Measurements from ENCODE around the gene DDX31.

DDX31 gene

DNA sequence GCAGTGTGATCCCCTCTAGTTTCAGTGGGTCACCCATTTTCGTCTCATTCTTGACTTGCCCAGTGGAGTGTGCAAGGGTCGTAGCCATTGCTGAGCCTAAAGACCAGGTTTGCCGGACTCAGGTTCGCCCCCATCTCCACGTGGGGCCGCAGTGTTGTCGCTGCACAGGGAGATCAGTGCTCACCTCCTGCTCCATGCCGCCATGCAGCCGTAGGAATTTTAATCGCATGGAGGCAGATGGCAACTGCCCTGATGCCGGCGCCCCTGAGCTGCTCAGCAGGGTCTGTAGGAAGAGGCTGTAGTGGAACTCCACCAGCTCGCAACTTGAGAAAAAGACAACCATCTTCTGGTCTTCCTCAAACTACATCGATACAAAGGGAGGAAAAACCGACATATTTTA, 24.1 kb downstream of the DDX31 start:
- no peak overlapping the region for H3K4me3 ChIP-seq (ENCODE audit: low read length)
- no peaks in the 10 kb centered on the region for H3K4me1 ChIP-seq (ENCODE audit: control insufficient read depth, insufficient read depth, low read length)
- H3K27ac ChIP-seq (ENCODE audit: low read depth, low read length), result no peak overlapping the region
- peaks cover 33% of the 10 kb centered on the region for H3K36me3 ChIP-seq (ENCODE audit: control insufficient read depth, insufficient read depth, low read length)
- no peaks in the 10 kb centered on the region for H3K27me3 ChIP-seq (ENCODE audit: control insufficient read depth, insufficient read depth, low read length)
- H3K9ac ChIP-seq (ENCODE audit: low read length), result no peak overlapping the region

GRCh38 chr9:132645306-132645705, 24.5 kb downstream of the DDX31 start:
- H3K4me1 ChIP-seq (ENCODE audit: control insufficient read depth, insufficient read depth, low read length), result no peaks in the 10 kb centered on the region
- no peaks in the 10 kb centered on the region for H3K27me3 ChIP-seq (ENCODE audit: control insufficient read depth, insufficient read depth, low read length)
- H3K9ac ChIP-seq (ENCODE audit: low read length), result no peak overlapping the region
- no peak overlapping the region for H3K27ac ChIP-seq (ENCODE audit: low read depth, low read length)
- peaks cover 30% of the 10 kb centered on the region for H3K36me3 ChIP-seq (ENCODE audit: control insufficient read depth, insufficient read depth, low read length)
- H3K4me3 ChIP-seq (ENCODE audit: low read length), result no peak overlapping the region

DNA sequence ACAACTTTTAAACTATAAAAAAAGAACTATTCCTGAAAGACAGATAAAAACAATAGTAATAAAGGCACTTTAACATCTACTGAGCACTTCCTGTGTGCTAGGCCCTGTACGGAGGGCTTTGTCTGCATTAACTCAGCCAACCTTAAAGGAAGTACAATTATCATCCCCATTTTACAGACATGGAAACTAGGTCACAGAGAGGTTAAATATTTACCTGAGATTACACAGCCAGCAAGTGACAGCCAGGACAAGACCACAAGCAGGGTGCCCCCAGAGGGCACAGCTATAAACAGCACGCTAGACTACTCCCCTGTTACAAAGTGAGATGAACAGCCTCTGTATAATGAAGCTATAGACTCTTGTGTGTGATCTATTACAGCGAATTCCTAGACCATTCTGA, 25.5 kb downstream of the DDX31 start:
- H3K36me3 ChIP-seq (ENCODE audit: control insufficient read depth, insufficient read depth, low read length), result peaks cover 27% of the 10 kb centered on the region
- no peak overlapping the region for H3K4me3 ChIP-seq (ENCODE audit: low read length)
- no peaks in the 10 kb centered on the region for H3K4me1 ChIP-seq (ENCODE audit: control insufficient read depth, insufficient read depth, low read length)
- no peak overlapping the region for H3K27ac ChIP-seq (ENCODE audit: low read depth, low read length)
- no peak overlapping the region for H3K9ac ChIP-seq (ENCODE audit: low read length)
- H3K27me3 ChIP-seq (ENCODE audit: control insufficient read depth, insufficient read depth, low read length), result no peaks in the 10 kb centered on the region

DNA sequence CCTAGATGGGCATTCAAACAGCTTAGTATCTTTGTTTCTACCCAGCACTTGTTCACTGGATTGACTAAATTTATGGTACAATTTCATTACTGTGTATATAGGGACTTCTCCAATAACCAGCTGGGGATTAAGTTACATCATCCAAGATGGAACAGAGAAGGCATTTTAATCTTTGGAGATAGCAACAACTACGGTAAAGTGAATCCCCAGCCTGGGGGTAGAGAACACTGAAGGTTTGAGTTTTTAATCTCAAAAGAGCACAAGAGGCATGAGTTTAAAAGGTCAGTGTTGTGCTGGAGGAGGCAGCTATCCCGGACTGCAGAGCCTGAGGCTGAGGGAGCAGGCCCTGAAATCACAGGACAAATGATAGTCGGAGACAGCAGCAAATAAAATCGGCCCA, 28.6 kb downstream of the DDX31 start:
- Histone ChIP-seq H3K36me3 (ENCODE audit: control insufficient read depth, insufficient read depth, low read length) (peaks cover 11% of the 10 kb centered on the region), H3K27ac (ENCODE audit: low read depth, low read length) (no peak overlapping the region), H3K27me3 (ENCODE audit: control insufficient read depth, insufficient read depth, low read length) (no peaks in the 10 kb centered on the region), H3K4me3 (ENCODE audit: low read length) (no peak overlapping the region), H3K9ac (ENCODE audit: low read length) (no peak overlapping the region), H3K4me1 (ENCODE audit: control insufficient read depth, insufficient read depth, low read length) (no peaks in the 10 kb centered on the region)

- no peak overlapping the region for H3K27ac ChIP-seq (ENCODE audit: low read depth, low read length)
- no peaks in the 10 kb centered on the region for H3K4me1 ChIP-seq (ENCODE audit: control insufficient read depth, insufficient read depth, low read length)
- no peak overlapping the region for H3K4me3 ChIP-seq (ENCODE audit: low read length)
- H3K27me3 ChIP-seq (ENCODE audit: control insufficient read depth, insufficient read depth, low read length), result no peaks in the 10 kb centered on the region
- H3K36me3 ChIP-seq (ENCODE audit: control insufficient read depth, insufficient read depth, low read length), result peaks cover 4% of the 10 kb centered on the region
- no peak overlapping the region for H3K9ac ChIP-seq (ENCODE audit: low read length)
Observed at GRCh38 chr9:132639322-132639721, 30.5 kb downstream of the DDX31 start.

- H3K27me3 ChIP-seq (ENCODE audit: control insufficient read depth, insufficient read depth, low read length), result no peaks in the 10 kb centered on the region
- H3K4me3 ChIP-seq (ENCODE audit: low read length), result no peak overlapping the region
Observed at GRCh38 chr9:132638240-132638639, 31.5 kb downstream of the DDX31 start.

DNA sequence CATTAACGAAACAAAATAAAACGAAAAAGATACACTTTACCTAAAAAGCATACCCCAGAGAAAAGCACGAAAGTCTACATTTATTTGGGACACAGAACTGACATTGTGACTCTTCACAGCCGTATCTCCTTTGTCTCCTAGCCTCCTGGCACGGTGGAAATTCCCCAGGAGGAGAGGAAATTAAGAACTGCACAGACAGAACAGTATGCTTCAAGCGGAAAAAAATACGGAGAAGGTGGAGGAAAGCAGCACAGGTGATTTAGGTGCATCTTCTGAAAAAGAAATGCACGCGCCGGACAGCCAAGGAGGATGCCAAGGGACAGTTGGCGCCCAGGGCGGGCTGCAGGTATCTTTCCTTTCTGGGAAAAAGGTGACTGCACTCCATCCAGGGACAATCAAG, 32.0 kb downstream of the DDX31 start:
- Histone ChIP-seq H3K4me3 (ENCODE audit: low read length) (no peak overlapping the region), H3K9ac (ENCODE audit: low read length) (no peak overlapping the region), H3K27me3 (ENCODE audit: control insufficient read depth, insufficient read depth, low read length) (no peaks in the 10 kb centered on the region), H3K36me3 (ENCODE audit: control insufficient read depth, insufficient read depth, low read length) (no peaks in the 10 kb centered on the region), H3K4me1 (ENCODE audit: control insufficient read depth, insufficient read depth, low read length) (no peaks in the 10 kb centered on the region), H3K27ac (ENCODE audit: low read depth, low read length) (no peak overlapping the region)

More at GRCh38 chr9:132638240-132638639, 31.5 kb downstream of the DDX31 start:
- H3K9ac ChIP-seq (ENCODE audit: low read length), result no peak overlapping the region
- no peak overlapping the region for H3K27ac ChIP-seq (ENCODE audit: low read depth, low read length)
- peaks cover 3% of the 10 kb centered on the region for H3K36me3 ChIP-seq (ENCODE audit: control insufficient read depth, insufficient read depth, low read length)
- H3K4me1 ChIP-seq (ENCODE audit: control insufficient read depth, insufficient read depth, low read length), result no peaks in the 10 kb centered on the region

GRCh38 chr9:132637351-132637750, 32.4 kb downstream of the DDX31 start:
- H3K27ac ChIP-seq (ENCODE audit: low read depth, low read length), result no peak overlapping the region
- H3K9ac ChIP-seq (ENCODE audit: low read length), result no peak overlapping the region
- H3K4me3 ChIP-seq (ENCODE audit: low read length), result no peak overlapping the region
- no peaks in the 10 kb centered on the region for H3K27me3 ChIP-seq (ENCODE audit: control insufficient read depth, insufficient read depth, low read length)
- no peaks in the 10 kb centered on the region for H3K36me3 ChIP-seq (ENCODE audit: control insufficient read depth, insufficient read depth, low read length)
- H3K4me1 ChIP-seq (ENCODE audit: control insufficient read depth, insufficient read depth, low read length), result no peaks in the 10 kb centered on the region

GRCh38 chr9:132634327-132634726, 35.5 kb downstream of the DDX31 start:
- H3K36me3 ChIP-seq (ENCODE audit: control insufficient read depth, insufficient read depth, low read length), result peaks cover 2% of the 10 kb centered on the region

GRCh38 chr9:132632413-132633129, 37.2 kb downstream of the DDX31 start:
- Histone ChIP-seq H3K27me3 (ENCODE audit: control insufficient read depth, insufficient read depth, low read length) (no peaks in the 10 kb centered on the region), H3K36me3 (ENCODE audit: control insufficient read depth, insufficient read depth, low read length) (peaks cover 2% of the 10 kb centered on the region), H3K4me3 (ENCODE audit: low read length) (no peak overlapping the region), H3K9ac (ENCODE audit: low read length) (no peak overlapping the region), H3K27ac (ENCODE audit: low read depth, low read length) (no peak overlapping the region), H3K4me1 (ENCODE audit: control insufficient read depth, insufficient read depth, low read length) (no peaks in the 10 kb centered on the region)

More at GRCh38 chr9:132634327-132634726, 35.5 kb downstream of the DDX31 start:
- no peak overlapping the region for H3K4me3 ChIP-seq (ENCODE audit: low read length)
- no peak overlapping the region for H3K27ac ChIP-seq (ENCODE audit: low read depth, low read length)
- H3K27me3 ChIP-seq (ENCODE audit: control insufficient read depth, insufficient read depth, low read length), result no peaks in the 10 kb centered on the region
- H3K4me1 ChIP-seq (ENCODE audit: control insufficient read depth, insufficient read depth, low read length), result no peaks in the 10 kb centered on the region
- no peak overlapping the region for H3K9ac ChIP-seq (ENCODE audit: low read length)

- Histone ChIP-seq H3K36me3 (ENCODE audit: control insufficient read depth, insufficient read depth, low read length) (peaks cover 2% of the 10 kb centered on the region), H3K27me3 (ENCODE audit: control insufficient read depth, insufficient read depth, low read length) (no peaks in the 10 kb centered on the region), H3K4me1 (ENCODE audit: control insufficient read depth, insufficient read depth, low read length) (no peaks in the 10 kb centered on the region), H3K9ac (ENCODE audit: low read length) (no peak overlapping the region), H3K4me3 (ENCODE audit: low read length) (no peak overlapping the region), H3K27ac (ENCODE audit: low read depth, low read length) (no peak overlapping the region)
Observed at GRCh38 chr9:132631685-132632084, 38.1 kb downstream of the DDX31 start.

GRCh38 chr9:132631280-132631679, 38.5 kb downstream of the DDX31 start:
- no peaks in the 10 kb centered on the region for H3K27me3 ChIP-seq (ENCODE audit: control insufficient read depth, insufficient read depth, low read length)
- no peak overlapping the region for H3K27ac ChIP-seq (ENCODE audit: low read depth, low read length)
- H3K4me3 ChIP-seq (ENCODE audit: low read length), result no peak overlapping the region
- H3K4me1 ChIP-seq (ENCODE audit: control insufficient read depth, insufficient read depth, low read length), result no peaks in the 10 kb centered on the region
- H3K36me3 ChIP-seq (ENCODE audit: control insufficient read depth, insufficient read depth, low read length), result peaks cover 2% of the 10 kb centered on the region
- H3K9ac ChIP-seq (ENCODE audit: low read length), result no peak overlapping the region

DNA sequence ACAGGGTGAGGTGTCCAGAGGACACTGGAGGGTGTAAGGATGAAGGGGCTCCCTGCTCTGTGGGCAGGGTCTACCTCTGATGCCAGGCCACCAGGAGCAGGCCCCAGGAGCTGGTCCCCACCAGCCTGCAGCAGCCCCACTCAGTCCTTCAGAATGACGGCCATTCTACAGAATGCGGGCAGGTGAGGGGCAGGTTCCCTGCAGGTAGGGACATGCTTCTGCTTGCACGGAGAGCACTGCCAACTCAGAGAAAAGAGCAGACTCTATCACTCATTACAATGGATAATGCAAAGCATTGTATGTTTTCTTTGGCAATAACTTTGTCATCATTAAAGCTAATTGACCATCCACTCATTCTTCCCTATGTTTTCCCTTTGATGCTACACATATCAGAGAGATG, 39.0 kb downstream of the DDX31 start:
- no peaks in the 10 kb centered on the region for H3K27me3 ChIP-seq (ENCODE audit: control insufficient read depth, insufficient read depth, low read length)
- no peak overlapping the region for H3K27ac ChIP-seq (ENCODE audit: low read depth, low read length)
- no peaks in the 10 kb centered on the region for H3K4me1 ChIP-seq (ENCODE audit: control insufficient read depth, insufficient read depth, low read length)
- H3K36me3 ChIP-seq (ENCODE audit: control insufficient read depth, insufficient read depth, low read length), result peaks cover 2% of the 10 kb centered on the region
- no peak overlapping the region for H3K9ac ChIP-seq (ENCODE audit: low read length)
- H3K4me3 ChIP-seq (ENCODE audit: low read length), result no peak overlapping the region

Data from rectal smooth muscle tissue (tissue), 1 donor.